Activated naive CD8-positive, alpha-beta T cell treated with anti-CD3 and anti-CD28 coated beads, Interleukin-2, amount 50 U/mL, for 16 hours (primary cell): ENCODE results near the gene PLEKHB2.
"Not testable (repeated sequence)": the region's sequence is repeated elsewhere in the genome, so short reads cannot be mapped to it uniquely, and the experiment has no call there.

Experiments used
- DNase-seq: peaks from one replicate; pipeline ENCODE4 v3.0.0-alpha.2; 2020; ENCODE audit warnings: low read depth, low spot score

Gene PLEKHB2

GRCh38 chr2:131143803-131144202 lies 38.7 kb downstream of the PLEKHB2 start:
- no peak for DNase-seq

- no peak for DNase-seq
Measured at GRCh38 chr2:131145040-131145439, 39.9 kb downstream of the PLEKHB2 start.

GRCh38 chr2:131146231-131146630 lies 41.1 kb downstream of the PLEKHB2 start:
- no peak for DNase-seq

DNA sequence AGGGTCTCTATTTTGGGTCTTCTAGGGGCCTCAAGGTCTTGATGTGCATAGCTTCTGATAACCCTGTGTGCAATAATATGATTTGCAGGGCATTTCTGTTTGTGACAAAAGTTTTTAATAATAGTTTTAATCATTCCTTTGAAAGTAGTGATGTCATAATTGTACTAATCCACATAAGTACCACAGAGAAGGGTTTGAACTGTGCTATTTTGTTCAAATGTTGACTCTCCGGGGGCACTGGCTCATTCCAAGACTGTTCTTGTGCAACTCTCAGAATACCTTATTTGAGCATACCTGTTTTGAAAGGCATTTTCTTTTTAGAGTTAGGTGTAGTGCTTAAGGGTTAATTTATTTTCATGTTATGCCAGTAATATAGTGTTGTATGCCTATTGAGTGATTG lies 41.6 kb downstream of the PLEKHB2 start:
- no peak for DNase-seq

GRCh38 chr2:131148426-131148825 lies 43.3 kb downstream of the PLEKHB2 start:
- no peak for DNase-seq

DNA sequence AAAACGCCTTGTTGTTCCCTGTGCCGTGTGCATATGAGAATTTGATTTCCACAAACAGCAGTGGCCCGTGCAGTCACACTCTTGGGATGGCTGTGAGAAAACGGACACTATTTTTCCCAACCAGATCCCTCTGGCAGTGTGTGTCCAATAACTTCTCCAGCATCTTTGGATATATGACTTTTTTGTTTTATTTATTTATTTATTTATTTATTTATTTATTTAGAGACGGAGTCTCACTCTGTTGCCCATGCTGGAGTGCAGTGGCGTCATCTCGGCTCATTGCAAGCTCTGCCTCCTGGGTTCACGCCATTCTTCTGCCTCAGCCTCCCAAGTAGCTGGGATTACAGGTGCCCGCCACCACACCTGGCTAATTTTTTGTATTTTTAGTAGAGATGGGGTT lies 45.0 kb downstream of the PLEKHB2 start:
- not testable (repeated sequence) for DNase-seq

DNA sequence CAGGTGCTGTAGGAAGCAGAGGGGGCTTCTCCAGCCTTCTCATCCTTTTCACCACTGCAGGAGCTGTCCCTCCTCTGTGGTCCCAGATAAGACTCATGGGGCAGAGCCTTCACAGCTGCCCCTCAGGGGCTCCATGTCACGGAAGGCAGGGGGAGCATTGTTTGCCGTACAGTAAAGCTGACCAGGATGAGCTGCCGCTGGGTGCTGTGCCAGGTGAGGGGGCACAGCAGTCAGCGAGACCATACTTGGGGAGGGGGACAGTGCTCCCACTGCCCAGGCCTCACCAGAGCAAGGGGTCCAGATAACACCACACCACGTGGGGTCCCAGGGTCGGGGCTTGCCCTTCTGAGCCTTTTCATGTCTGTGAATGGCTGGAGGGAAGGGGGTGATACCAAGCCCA lies 46.3 kb downstream of the PLEKHB2 start:
- no peak for DNase-seq

- DNase-seq: no peak
Measured at GRCh38 chr2:131152074-131152473, 46.9 kb downstream of the PLEKHB2 start.

DNA sequence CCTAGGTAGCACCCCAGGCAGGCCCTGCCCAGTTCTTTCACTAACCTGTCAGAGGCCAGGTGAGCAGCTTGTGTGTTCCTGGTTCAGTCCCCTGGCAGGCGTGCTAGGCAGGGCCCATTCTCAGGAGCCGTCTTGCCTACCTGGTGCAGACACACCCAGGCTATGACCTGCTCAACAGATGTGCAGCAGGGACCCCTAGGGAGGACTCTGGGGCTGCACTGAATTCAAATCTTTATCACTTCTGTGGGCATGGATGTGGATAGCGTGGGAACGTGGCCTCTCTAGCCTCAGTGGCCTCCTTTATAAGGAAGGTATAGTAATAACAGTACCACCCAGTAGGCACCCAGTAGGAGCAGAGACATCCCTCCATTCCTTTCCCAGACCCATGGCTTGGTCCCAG lies 48.4 kb downstream of the PLEKHB2 start:
- DNase-seq: no peak

GRCh38 chr2:131154071-131154531 lies 49.0 kb downstream of the PLEKHB2 start:
- DNase-seq: peak; percentile 64

GRCh38 chr2:131154647-131155046 lies 49.5 kb downstream of the PLEKHB2 start:
- no peak for DNase-seq

DNA sequence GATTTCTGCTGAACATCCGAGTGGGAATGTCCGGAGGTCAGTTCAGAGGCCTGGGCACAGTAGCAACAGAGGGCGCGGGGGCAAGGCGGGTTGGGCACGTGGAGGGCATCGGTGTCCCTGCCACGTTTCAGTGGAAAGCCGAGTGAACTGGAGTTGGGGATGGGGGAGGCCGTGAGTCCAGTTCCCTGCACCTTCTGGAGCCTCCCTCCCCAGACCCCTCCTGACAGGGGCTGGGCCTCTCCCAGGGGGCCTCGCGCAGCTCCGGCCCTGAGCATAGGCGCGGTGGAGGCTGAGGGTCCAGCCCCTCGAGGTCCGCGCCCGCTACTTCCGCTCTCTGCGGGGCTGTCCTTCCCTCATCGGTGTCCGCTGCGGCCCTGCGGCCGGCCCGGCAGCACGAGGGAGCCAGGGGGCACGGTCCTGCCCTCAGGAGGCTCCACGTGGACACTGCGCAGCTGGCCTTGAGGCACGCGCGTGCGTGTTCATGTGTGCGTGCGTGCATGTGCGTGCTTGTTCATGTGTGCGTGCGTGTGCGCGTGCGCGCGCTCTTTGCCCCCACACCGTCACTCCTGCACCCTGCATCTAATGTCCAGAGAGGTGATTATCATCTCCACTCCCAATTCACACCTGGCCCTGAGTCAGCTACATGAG lies 50.2 kb downstream of the PLEKHB2 start:
- DNase-seq: no peak

GRCh38 chr2:131156452-131157149 lies 51.5 kb downstream of the PLEKHB2 start:
- DNase-seq: no peak

- not testable (repeated sequence) for DNase-seq
Measured at GRCh38 chr2:131165562-131165961, 60.4 kb downstream of the PLEKHB2 start.

GRCh38 chr2:131168538-131168937 lies 63.4 kb downstream of the PLEKHB2 start:
- DNase-seq: no peak

- not testable (repeated sequence) for DNase-seq
Measured at GRCh38 chr2:131178050-131178449, 72.9 kb downstream of the PLEKHB2 start.

- DNase-seq: not testable (repeated sequence)
Measured at GRCh38 chr2:131178721-131179418, 73.7 kb downstream of the PLEKHB2 start.

DNA sequence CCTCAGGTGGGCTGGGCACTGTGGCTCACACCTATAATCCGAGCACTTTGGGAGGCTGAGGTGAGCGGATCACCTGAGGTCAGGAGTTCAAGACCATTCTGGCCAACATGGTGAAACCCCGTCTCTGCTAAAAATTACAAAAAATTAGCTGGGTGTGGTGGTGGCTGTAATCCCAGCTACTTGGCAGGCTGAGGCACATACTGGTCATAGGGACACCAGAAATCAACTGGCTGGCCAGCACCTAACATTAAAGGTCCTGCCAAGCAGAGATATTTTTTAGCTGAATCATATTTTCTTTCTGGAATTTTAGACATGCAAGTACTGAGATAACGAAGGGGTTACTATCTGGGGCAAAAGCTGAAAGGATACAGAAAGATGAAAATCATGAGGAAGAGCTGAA lies 76.3 kb downstream of the PLEKHB2 start:
- not testable (repeated sequence) for DNase-seq

- DNase-seq: not testable (repeated sequence)
Measured at GRCh38 chr2:131193421-131193820, 88.3 kb downstream of the PLEKHB2 start.

- not testable (repeated sequence) for DNase-seq
Measured at GRCh38 chr2:131196186-131196585, 91.0 kb downstream of the PLEKHB2 start.
